HepG2 (cell line): ENCODE results near the gene OLAH. TPM values are rescaled to one million over a fixed set of nuclear protein-coding genes. Genes with fewer than 3 reads are reported as not detected.

Source experiments
- ATF5 ChIP-seq: sonication (generic); formaldehyde crosslinking; IDR thresholded peaks from 2 replicates; pipeline ENCODE4 v1.4.0; 2020; ENCODE audit warnings: mild to moderate bottlenecking, low read depth, missing genetic modification reagents
- CREB1 ChIP-seq, 2 experiments: fragments of 450-650 bp in 1 of 2; IDR thresholded peaks; 2 replicates each; pipeline ENCODE4 v1.6.1; 2016 to 2017; ENCODE audit warnings: control low read depth in 1 of 2, mild to moderate bottlenecking in 1 of 2, missing compliant biosample characterization in 1 of 2, missing genetic modification characterization in 1 of 2
- DRAP1 ChIP-seq: IDR thresholded peaks from 2 replicates; pipeline ENCODE4 v1.6.1; 2016; ENCODE audit warnings: missing genetic modification reagents, missing compliant biosample characterization
- PBX2 ChIP-seq: IDR thresholded peaks from 2 replicates; pipeline ENCODE4 v1.6.1; 2016; ENCODE audit warnings: control low read depth
- POLR2AphosphoS5 ChIP-seq: IDR thresholded peaks from 2 replicates; pipeline ENCODE4 v1.6.1; 2012; ENCODE audit warnings: low read depth, low read length
- SKI ChIP-seq: fragments of 450-650 bp; IDR thresholded peaks from one replicate; pipeline ENCODE4 v1.6.1; 2018; ENCODE audit warnings: mild to moderate bottlenecking; ENCODE audit not compliant: partially characterized antibody
- SNRNP70 ChIP-seq: fragments of 200-400 bp; formaldehyde crosslinking; IDR thresholded peaks from 2 replicates; pipeline ENCODE4 v1.6.1; 2017; ENCODE audit warnings: mild to moderate bottlenecking, low read depth, low read length, moderate library complexity
- TCF7L2 ChIP-seq: IDR thresholded peaks from 2 replicates; pipeline ENCODE4 v1.6.1; 2011; ENCODE audit warnings: mild to moderate bottlenecking, low read depth, low read length, moderate library complexity
- TIGD3 ChIP-seq: sonication (generic); formaldehyde crosslinking; IDR thresholded peaks from 2 replicates; pipeline ENCODE4 v1.5.1; 2020; ENCODE audit warnings: mild to moderate bottlenecking, missing genetic modification reagents, borderline replicate concordance
- TOE1 ChIP-seq: sonication (generic); formaldehyde crosslinking; IDR thresholded peaks from 2 replicates; pipeline ENCODE4 v1.4.0; 2020; ENCODE audit warnings: mild to moderate bottlenecking, missing genetic modification reagents
- ZBTB4 ChIP-seq: sonication (generic); formaldehyde crosslinking; IDR thresholded peaks from 2 replicates; pipeline ENCODE4 v1.4.0; 2020; ENCODE audit warnings: missing genetic modification reagents, mild to moderate bottlenecking, borderline replicate concordance
- ZBTB7A ChIP-seq: sonication (generic); formaldehyde crosslinking; IDR thresholded peaks from 2 replicates; pipeline ENCODE4 v1.8.0; 2022; ENCODE audit warnings: mild to moderate bottlenecking, missing genetic modification reagents
- ZEB1 ChIP-seq: IDR thresholded peaks from 2 replicates; pipeline ENCODE4 v1.6.1; 2012; ENCODE audit warnings: mild to moderate bottlenecking, low read depth, inconsistent platforms; ENCODE audit not compliant: insufficient replicate concordance
- ZFP41 ChIP-seq: sonication (generic); formaldehyde crosslinking; IDR thresholded peaks from 2 replicates; pipeline ENCODE4 v1.4.0; 2020; ENCODE audit warnings: mild to moderate bottlenecking, missing genetic modification reagents, borderline replicate concordance
- ZNF709 ChIP-seq: sonication (generic); formaldehyde crosslinking; IDR thresholded peaks from 2 replicates; pipeline ENCODE4 v1.5.0; 2020; ENCODE audit warnings: mild to moderate bottlenecking, missing genetic modification reagents
- polyA plus RNA-seq, 8 experiments: library from polyadenylated mRNA; depleted of rRNA in 3 of 8; stranded (reverse) in 7 of 8; unstranded in 1 of 8; fragments of >200 nt; fragmentation: Illumina TruSeq in 4 of 8; extraction: Trizol in 4 of 8; gene quantifications; 2 replicates each; pipeline versions ENCODE4 v1.2.1 to v1.2.3, GENCODE V29; 2011 to 2016; ENCODE audit warnings: low read depth in 4 of 8, missing spikeins in 1 of 8, mixed read lengths in 1 of 8; ENCODE audit not compliant: insufficient read depth in 1 of 8
- total RNA-seq, 5 experiments: library from RNA; depleted of rRNA; stranded (reverse); fragments of >200 nt; fragmentation: Illumina TruSeq; extraction: Trizol; gene quantifications; 2 replicates each; pipeline ENCODE4 v1.2.3, GENCODE V29; 2016; ENCODE audit warnings: low read depth in 1 of 5

The OLAH gene
- total and polyA plus RNA-seq, 2 of the 13 experiments (the other 11 are each of a cell fraction or from before 2014, with no cell fraction given), result 0.13 TPM; not detected in 1

GRCh38 chr10:15097011-15097812, 53.5 kb downstream of the OLAH start, which contains the start of gene RPP38 (continued):
- TF ChIP-seq ZFP41 (CRISPR knock-in tag) (0 out of 2 replicates have a peak, but pooled peaks have one; percentile 68), DRAP1 (no peak), PBX2 (CRISPR knock-in tag) (0 out of 2 replicates have a peak, but pooled peaks have one; percentile 19), SKI (no peak), ZNF709 (CRISPR knock-in tag) (peak; percentile 74), ATF5 (CRISPR knock-in tag) (peak; percentile 93; the same call in 1 of the 2 replicates), CREB1 (IDR thresholded peaks at IDR 0.05) (no peak), CREB1 (CRISPR knock-in tag; IDR thresholded peaks at IDR 0.05) (no peak), SNRNP70 (no peak), ZEB1 (peak; percentile 51), POLR2AphosphoS5 (peak; percentile 87), TIGD3 (CRISPR knock-in tag) (no peak), TCF7L2 (no peak), ZBTB7A (CRISPR knock-in tag) (no peak), TOE1 (CRISPR knock-in tag) (0 out of 2 replicates have a peak, but pooled peaks have one; percentile 37), ZBTB4 (CRISPR knock-in tag) (no peak)
